HL-60 (cell line): Measurements from ENCODE around the gene CPTP.

ENCODE experiments used
- DNase-seq, 2 experiments: peaks; one replicate each; pipeline ENCODE4 v3.0.0-alpha.2; 2010 to 2020; ENCODE audit warnings: low read depth in 1 of 2, low spot score in 1 of 2
- H3K27ac ChIP-seq: fragments of 250-450 bp; sonication (Bioruptor Pico); replicated peaks from 2 replicates; pipeline ENCODE4 v1.5.1; 2020; ENCODE audit warnings: mild to moderate bottlenecking, moderate library complexity
- H3K27me3 ChIP-seq: fragments of 250-450 bp; sonication (Bioruptor Pico); 2 replicates; pipeline ENCODE4 v1.5.1; 2021; ENCODE audit warnings: mild to moderate bottlenecking, moderate library complexity; ENCODE audit not compliant: insufficient read depth, poor library complexity, severe bottlenecking
- H3K4me3 ChIP-seq: replicated peaks from 2 replicates; pipeline ENCODE4 v1.5.1; 2011; ENCODE audit warnings: mild to moderate bottlenecking, control low read depth, low read length; ENCODE audit not compliant: insufficient read depth
- CTCF ChIP-seq: IDR thresholded peaks from one replicate; pipeline ENCODE4 v1.5.1; 2011; ENCODE audit warnings: low read length, control low read depth, inconsistent platforms; ENCODE audit not compliant: insufficient read depth
- GABPA ChIP-seq: IDR thresholded peaks from 2 replicates; pipeline ENCODE4 v1.6.1; 2012; ENCODE audit warnings: low read depth
- POLR2AphosphoS5 ChIP-seq: IDR thresholded peaks from 2 replicates; pipeline ENCODE4 v1.6.1; 2012; ENCODE audit warnings: low read depth
- REST ChIP-seq: IDR thresholded peaks from 2 replicates; pipeline ENCODE4 v1.6.1; 2012; ENCODE audit warnings: low read depth; ENCODE audit not compliant: insufficient replicate concordance
- SPI1 ChIP-seq: IDR thresholded peaks from 2 replicates; pipeline ENCODE4 v1.6.1; 2012; ENCODE audit warnings: low read depth, mild to moderate bottlenecking, borderline replicate concordance

The CPTP gene

GRCh38 chr1:1359308-1359663 lies 34.7 kb downstream of the CPTP start:
- Histone ChIP-seq H3K27ac (no peak overlapping the region), H3K4me3 (no peak overlapping the region), H3K27me3 (peaks cover 24% of the 10 kb centered on the region)
- DNase-seq, result no peak
- TF ChIP-seq CTCF (no peak), SPI1 (no peak), POLR2AphosphoS5 (no peak), REST (no peak), GABPA (no peak)

- TF ChIP-seq GABPA (no peak), CTCF (no peak), SPI1 (no peak), REST (no peak), POLR2AphosphoS5 (no peak)
- Histone ChIP-seq H3K27ac (no peak overlapping the region), H3K27me3 (peaks cover 19% of the 10 kb centered on the region), H3K4me3 (no peak overlapping the region)
- no peak for DNase-seq
These were observed 35.3 kb downstream of the CPTP start for GRCh38 chr1:1359664-1360468.

- peaks cover 19% of the 10 kb centered on the region for H3K27me3 ChIP-seq
- no peak overlapping the region for H3K4me3 ChIP-seq
- DNase-seq, result no peak
- H3K27ac ChIP-seq, result no peak overlapping the region
- no peak for TF ChIP-seq REST
- no peak for TF ChIP-seq POLR2AphosphoS5
- no peak for TF ChIP-seq SPI1
- no peak for TF ChIP-seq CTCF
- TF ChIP-seq GABPA, result no peak
These were observed 36.0 kb downstream of the CPTP start for GRCh38 chr1:1360506-1361169.
